Left colon (tissue), 2 donors: Measurements from ENCODE around the gene USP3. TPM values are rescaled to one million over a fixed set of nuclear protein-coding genes. Genes with fewer than 3 reads are reported as not detected.
A peak's percentile ranks its signal among the peaks of the same experiment; 100 is the strongest.

Experiments
- ATAC-seq: fragments of 200-7000 bp; cut with Tn5 transposase; one replicate; pipeline ENCODE4 v1.9.1; 2020; ENCODE audit warnings: mild to moderate bottlenecking, moderate library complexity
- DNase-seq, 2 donors: peaks; one replicate each; pipeline ENCODE4 v3.0.0-alpha.2; 2020
- intact Hi-C, 2 donors: fragments of 100-400 bp; cut with DNase I in 1 of 2; cut with micrococcal nuclease in 1 of 2; formaldehyde crosslinking; loops; one replicate each; pipeline versions ENCODE4 v1.11.2 to v1.14.0; 2022; cut with DNase I, micrococcal nuclease
- long read RNA-seq: library from polyadenylated mRNA; unstranded; transcript quantifications from one replicate; pipeline ENCODE4 v2.0.0, GENCODE V29; 2021
- total RNA-seq, 2 donors: library from RNA; stranded (reverse); fragmentation: NEBNext Ultra II Directional; extraction: Animal tissue kit (Norgen Biotek cat#: 25700); gene quantifications; one replicate each; pipeline ENCODE4 v1.2.1, GENCODE V29; 2021
- donor health status: DM: no; HTN: no; CAD: no.
- donor health status: DM: yes; HTN: yes; CAD: no.

The USP3 gene
- total RNA-seq, result 10 to 100 TPM; 74.7 to 79.9 TPM
- long read RNA-seq, full-length matches to known transcripts, result 73 of 98 reads
- long read RNA-seq, partial matches to known transcripts, result 6 of 98 reads
- long read RNA-seq, other reads (novel, unspliced or antisense), result 19 of 98 reads

- intact Hi-C loops, result loop anchor here in 1 of 2 donors (5.0 kb wide), 1 partner anchor 93 kb away; the partner anchor contains the start of gene FBXL22
- ATAC-seq (peak; percentile 75), DNase-seq (peak; percentile 94 to 95)
These were observed at the start of gene USP3 for GRCh38 chr15:63504247-63504978. Gene USP3, plus strand, starts transcription at chr15:63504593. Its CDS starts 147 bp downstream, at chr15:63504740.

- intact Hi-C loops, result no loop called here
- ATAC-seq (no peak), DNase-seq (no peak)
These were observed 48.1 kb upstream of the USP3 start for GRCh38 chr15:63456258-63456657.

- no peak for ATAC-seq
- no peak for DNase-seq
- intact Hi-C loops, result no loop called here
These were observed 47.0 kb upstream of the USP3 start for GRCh38 chr15:63457379-63457778.

GRCh38 chr15:63458026-63458425, 46.4 kb upstream of the USP3 start:
- ATAC-seq (no peak), DNase-seq (no peak)
- intact Hi-C loops, result no loop called here

- DNase-seq (no peak), ATAC-seq (no peak)
- intact Hi-C loops, result no loop called here
These were observed 45.5 kb upstream of the USP3 start for GRCh38 chr15:63458794-63459395.

GRCh38 chr15:63460210-63461155, 43.9 kb upstream of the USP3 start:
- DNase-seq, result no peak
- intact Hi-C loops, result no loop called here
- ATAC-seq, result peak; percentile 52

- ATAC-seq (peak; percentile 23), DNase-seq (no peak)
- intact Hi-C loops, result no loop called here
These were observed 43.0 kb upstream of the USP3 start for GRCh38 chr15:63461230-63461985.

GRCh38 chr15:63462088-63462487, 42.3 kb upstream of the USP3 start:
- intact Hi-C loops, result no loop called here
- DNase-seq, result no peak

GRCh38 chr15:63463036-63463435, 41.4 kb upstream of the USP3 start:
- ATAC-seq (no peak), DNase-seq (no peak)
- intact Hi-C loops, result no loop called here

More at GRCh38 chr15:63462088-63462487, 42.3 kb upstream of the USP3 start:
- peak; percentile 52 for ATAC-seq

GRCh38 chr15:63463793-63464192, 40.6 kb upstream of the USP3 start:
- DNase-seq (peak; percentile 39 to 61), ATAC-seq (peak; percentile 54)
- intact Hi-C loops, result no loop called here

- no peak for DNase-seq
- peak; percentile 24 for ATAC-seq
- intact Hi-C loops, result loop anchor here in 1 of 2 donors (5.0 kb wide), 1 partner anchor 132 kb away; the partner anchor contains the start of gene FBXL22
These were observed 39.3 kb upstream of the USP3 start for GRCh38 chr15:63465104-63465503.

GRCh38 chr15:63466378-63467192, 37.8 kb upstream of the USP3 start:
- ATAC-seq, result peak; percentile 67
- peak; percentile 35 to 49 for DNase-seq
- intact Hi-C loops, result loop anchor here in 1 of 2 donors (5.0 kb wide), 1 partner anchor 131 kb away; the partner anchor contains the start of gene FBXL22

- ATAC-seq, result no peak
- DNase-seq, result no peak
- intact Hi-C loops, result loop anchor here in 1 of 2 donors (5.0 kb wide), 1 partner anchor 128 kb away; the partner anchor contains the start of gene FBXL22
These were observed 35.2 kb upstream of the USP3 start for GRCh38 chr15:63469190-63469589.

GRCh38 chr15:63469984-63470383, 34.4 kb upstream of the USP3 start:
- intact Hi-C loops, result loop anchor here in 1 of 2 donors (5.0 kb wide), 1 partner anchor 127 kb away; the partner anchor contains the start of gene FBXL22

GRCh38 chr15:63473007-63473748, 31.2 kb upstream of the USP3 start:
- ATAC-seq (peak; percentile 10), DNase-seq (no peak)
- intact Hi-C loops, result no loop called here

More at GRCh38 chr15:63469984-63470383, 34.4 kb upstream of the USP3 start:
- DNase-seq (no peak), ATAC-seq (no peak)

GRCh38 chr15:63473749-63473998, 30.7 kb upstream of the USP3 start:
- DNase-seq (no peak), ATAC-seq (no peak)
- intact Hi-C loops, result no loop called here
